Measurements from ENCODE around the gene LSM3. TPM values are rescaled to one million over a fixed set of nuclear protein-coding genes. Genes with fewer than 3 reads are reported as not detected.

The LSM3 gene
- total RNA-seq, 2 experiments from 2014 or later: 12.4 to 21.9 TPM

DNA sequence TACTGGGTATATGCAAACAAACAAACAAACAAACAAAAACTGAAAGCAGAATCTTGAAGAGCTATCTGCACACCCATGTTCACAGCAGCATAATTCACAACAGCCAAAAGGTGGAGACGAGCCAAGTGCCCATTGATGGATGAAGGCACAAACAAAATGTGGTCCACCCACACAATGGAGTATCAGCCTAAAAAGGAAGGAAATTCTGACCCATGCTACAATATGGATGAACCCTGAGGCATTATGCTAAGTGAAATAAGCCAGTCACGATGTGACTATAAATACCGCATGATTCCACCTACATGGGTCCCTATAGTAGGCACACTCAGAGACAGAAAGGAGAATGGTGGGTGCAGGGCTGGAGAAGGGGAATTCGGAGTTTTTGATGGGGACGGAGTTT is 24.3 kb upstream of the LSM3 start:
- Histone ChIP-seq H3K79me2 (ENCODE audit: insufficient read depth, low read depth, low read length) (no peaks in the 10 kb centered on the region), H3K4me3 (ENCODE audit: low read depth, low read length, poor library complexity, severe bottlenecking) (no peak overlapping the region), H3K4me2 (ENCODE audit: low read length) (no peak overlapping the region), H3K36me3 (ENCODE audit: insufficient read depth, low read length) (peaks cover 67% of the 10 kb centered on the region), H3K9me2 (ENCODE audit: insufficient read depth, low read length) (no peaks in the 10 kb centered on the region), H3K4me1 (ENCODE audit: insufficient read depth, low read length, poor library complexity, severe bottlenecking) (no peaks in the 10 kb centered on the region), H2AFZ (ENCODE audit: low read length) (no peak overlapping the region), H3K27ac (ENCODE audit: low read depth, low read length, poor library complexity, severe bottlenecking) (no peak overlapping the region), H3K9me3 (ENCODE audit: low read length) (no peaks in the 10 kb centered on the region), H4K20me1 (ENCODE audit: insufficient read depth, low read length) (no peaks in the 10 kb centered on the region)
- ChIA-PET POLR2A (no interaction called here), CTCF (ENCODE audit: unreplicated experiment) (no interaction called here)
- TF ChIP-seq EZH2phosphoT487 (IDR thresholded peaks at IDR 0.05; ENCODE audit: borderline replicate concordance, low read depth, low read length): no peak
- TF ChIP-seq CTCF (conservative IDR thresholded peaks at IDR 0.05; ENCODE audit: low read length): no peak
- DNase-seq (ENCODE audit: low spot score): no peak
- BruUV-seq (replicated peaks): no TSS peak
- intact Hi-C loops (cut with micrococcal nuclease; ENCODE audit: unreplicated experiment): no loop called here

DNA sequence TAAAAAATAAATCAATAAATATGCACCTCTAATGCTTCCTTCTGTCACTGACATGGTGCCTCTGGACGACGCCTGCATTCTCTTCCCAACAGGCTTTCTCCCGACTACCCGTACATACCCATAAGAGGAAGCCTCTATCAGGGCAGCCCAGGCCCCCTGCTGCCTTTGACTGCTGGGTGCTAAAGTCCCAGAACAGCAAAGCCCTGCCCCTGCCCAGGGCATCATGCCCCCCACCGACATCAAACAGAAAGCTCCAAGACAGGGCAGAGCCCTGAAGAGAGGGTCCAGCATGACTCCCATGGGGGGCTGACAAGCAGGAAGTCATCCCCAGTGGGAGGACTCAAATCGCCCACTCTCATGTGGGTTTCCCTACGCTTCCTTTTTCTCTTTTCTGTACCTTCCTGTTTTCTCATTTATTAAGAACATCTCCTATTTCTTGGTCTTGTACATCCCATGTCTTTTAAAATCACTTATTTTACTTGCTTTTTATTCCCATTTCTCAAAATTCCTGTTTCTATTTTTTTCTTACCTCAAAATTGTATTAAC is 23.6 kb upstream of the LSM3 start:
- no peaks in the 10 kb centered on the region for H3K79me2 ChIP-seq (ENCODE audit: insufficient read depth, low read depth, low read length)
- no peaks in the 10 kb centered on the region for H3K4me1 ChIP-seq (ENCODE audit: insufficient read depth, low read length, poor library complexity, severe bottlenecking)
- H3K4me3 ChIP-seq (ENCODE audit: low read depth, low read length, poor library complexity, severe bottlenecking): no peak overlapping the region
- intact Hi-C loops (cut with micrococcal nuclease; ENCODE audit: unreplicated experiment): no loop called here
- no peaks in the 10 kb centered on the region for H3K9me3 ChIP-seq (ENCODE audit: low read length)
- no TSS peak for BruUV-seq (replicated peaks)
- no peak overlapping the region for H3K4me2 ChIP-seq (ENCODE audit: low read length)
- peaks cover 74% of the 10 kb centered on the region for H3K36me3 ChIP-seq (ENCODE audit: insufficient read depth, low read length)
- no peaks in the 10 kb centered on the region for H3K9me2 ChIP-seq (ENCODE audit: insufficient read depth, low read length)
- ChIA-PET POLR2A (interaction anchor here (0.6 kb wide), 1 partner anchor 69 kb away, joined by 3 read pairs; no protein-coding TSS in a partner anchor), CTCF (ENCODE audit: unreplicated experiment) (no interaction called here)
- no peak overlapping the region for H2AFZ ChIP-seq (ENCODE audit: low read length)
- TF ChIP-seq CTCF (conservative IDR thresholded peaks at IDR 0.05; ENCODE audit: low read length) (no peak), EZH2phosphoT487 (IDR thresholded peaks at IDR 0.05; ENCODE audit: borderline replicate concordance, low read depth, low read length) (no peak)
- DNase-seq (ENCODE audit: low spot score): no peak
- no peaks in the 10 kb centered on the region for H4K20me1 ChIP-seq (ENCODE audit: insufficient read depth, low read length)
- no peak overlapping the region for H3K27ac ChIP-seq (ENCODE audit: low read depth, low read length, poor library complexity, severe bottlenecking)

DNA sequence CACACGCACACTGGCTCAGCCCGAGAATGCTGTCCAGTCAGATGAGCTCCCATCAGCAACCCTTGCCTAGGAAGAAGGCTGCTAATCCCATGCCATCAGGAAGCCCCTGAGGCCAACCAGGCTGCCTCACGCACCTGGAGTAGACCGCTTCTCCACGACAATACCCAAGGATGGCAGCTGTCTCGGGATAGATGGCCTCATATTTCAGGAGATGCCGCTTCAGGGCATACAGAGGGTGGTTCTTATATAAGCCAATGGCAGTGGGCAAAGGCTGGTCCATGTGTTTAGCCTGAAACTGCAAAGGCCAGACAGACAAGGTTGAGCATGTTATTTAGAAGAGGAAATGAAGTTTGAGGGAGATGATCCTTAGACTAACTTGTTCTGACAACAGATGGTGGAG is 22.4 kb upstream of the LSM3 start:
- POLR2A ChIA-PET: no interaction called here
- Histone ChIP-seq H4K20me1 (ENCODE audit: insufficient read depth, low read length) (no peaks in the 10 kb centered on the region), H3K9me2 (ENCODE audit: insufficient read depth, low read length) (no peaks in the 10 kb centered on the region), H3K79me2 (ENCODE audit: insufficient read depth, low read depth, low read length) (no peaks in the 10 kb centered on the region), H3K27ac (ENCODE audit: low read depth, low read length, poor library complexity, severe bottlenecking) (no peak overlapping the region), H2AFZ (ENCODE audit: low read length) (no peak overlapping the region), H3K4me3 (ENCODE audit: low read depth, low read length, poor library complexity, severe bottlenecking) (no peak overlapping the region), H3K9me3 (ENCODE audit: low read length) (peaks cover 6% of the 10 kb centered on the region; the same call in 1 of the 2 replicates), H3K4me1 (ENCODE audit: insufficient read depth, low read length, poor library complexity, severe bottlenecking) (no peaks in the 10 kb centered on the region), H3K36me3 (ENCODE audit: insufficient read depth, low read length) (peaks cover 86% of the 10 kb centered on the region), H3K4me2 (ENCODE audit: low read length) (no peak overlapping the region)
- intact Hi-C loops (cut with micrococcal nuclease; ENCODE audit: unreplicated experiment): no loop called here
- TF ChIP-seq CTCF (conservative IDR thresholded peaks at IDR 0.05; ENCODE audit: low read length) (no peak), EZH2phosphoT487 (IDR thresholded peaks at IDR 0.05; ENCODE audit: borderline replicate concordance, low read depth, low read length) (no peak)
- BruUV-seq (replicated peaks): no TSS peak
- DNase-seq (ENCODE audit: low spot score): no peak
- CTCF ChIA-PET (ENCODE audit: unreplicated experiment): no interaction called here
